Measurements from ENCODE around the gene RAB43. TPM values are rescaled to one million over a fixed set of nuclear protein-coding genes. Genes with fewer than 3 reads are reported as not detected.

The RAB43 gene
- total RNA-seq, 1 experiment from 2014 or later, result 13.5 TPM

DNA sequence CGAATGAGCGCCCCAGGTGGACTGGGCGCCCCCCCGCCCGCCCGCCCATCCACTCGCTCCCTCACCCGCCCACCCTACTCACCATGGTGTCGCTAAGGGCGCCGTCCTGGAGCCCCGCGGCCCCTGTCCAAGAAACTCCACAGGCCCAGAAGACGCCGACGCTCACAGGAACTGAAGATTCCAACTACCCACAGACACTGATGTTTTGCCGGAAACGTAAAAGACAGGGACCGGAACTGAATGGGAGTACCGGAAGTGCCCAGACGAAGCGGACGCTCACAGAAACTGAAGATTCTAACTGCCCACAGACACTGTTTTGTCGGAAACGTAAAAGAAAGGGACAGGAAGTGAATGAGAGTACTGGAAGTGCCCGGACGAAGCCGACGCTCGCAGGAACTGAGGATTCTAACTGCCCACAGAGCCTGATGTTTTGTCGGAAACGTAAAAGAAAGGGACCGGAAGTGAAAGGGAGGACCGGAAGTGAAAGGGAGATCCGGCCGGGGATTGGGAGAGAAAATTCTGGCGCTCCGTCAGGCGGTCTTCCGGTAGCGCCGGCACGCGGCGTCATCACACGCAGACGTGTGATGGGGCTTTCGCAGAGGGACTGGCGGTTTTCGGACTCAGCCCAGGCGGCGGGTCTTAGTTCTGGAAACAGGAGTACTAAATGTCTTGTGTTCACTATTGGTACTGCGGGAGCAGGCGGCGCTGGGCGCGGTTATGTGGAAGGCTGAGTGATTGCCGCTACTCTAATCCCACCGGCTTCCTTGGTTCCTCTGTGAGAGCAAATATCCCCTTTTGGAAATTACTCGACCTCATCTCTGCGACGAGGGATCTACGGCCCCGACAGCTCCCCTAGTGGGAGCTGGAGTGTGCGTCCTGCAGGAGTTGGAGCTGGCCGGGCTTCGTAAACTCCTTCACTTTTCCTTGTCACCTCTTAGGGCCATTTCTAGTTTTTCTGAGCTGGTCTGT, 39.6 kb upstream of the RAB43 start, which contains the start of gene ISY1:
TSS of gene ISY1 (minus strand) at position 173 of the 969 bp plus-strand sequence. CDS start at position 85, 88 bp downstream.
- ChIA-PET RAD21 (ENCODE audit: low non-redundant PET in 1 of 2, low total read pairs in 2 of 2, uncharacterized antibody in 2 of 2, unreplicated experiment in 2 of 2) (interaction anchor here in 1 of 2 experiments (0.7 to 1.4 kb wide), 2 partner anchors 85 to 88 kb away, joined by 3 to 4 read pairs; partner anchors contain the start of gene COPG1), CTCF (interaction anchor here (0.6 to 3.1 kb wide), 10 partner anchors 10 to 191 kb away, joined by 3 to 49 read pairs (median 5); partner anchors contain the start of genes COPG1 and RAB43), POLR2A (interaction anchor here (0.7 to 1.9 kb wide), 5 partner anchors 11 to 86 kb away, joined by 3 to 7 read pairs (median 4); partner anchors contain the start of gene RAB43)
- H3K4me2 ChIP-seq (ENCODE audit: low read length), result peak within 1 kb of the TSS; percentile 89
- peaks cover 24% of the 10 kb centered on the region for H3K79me2 ChIP-seq (ENCODE audit: insufficient read depth, low read length)
- TSS peak; percentile 96 for BruUV-seq (replicated peaks)
- peak; percentile 85 for ATAC-seq
- peak; percentile 97 for DNase-seq (ENCODE audit: low read depth, low spot score)
- H3K36me3 ChIP-seq (ENCODE audit: control insufficient read depth in 1 of 2, insufficient read depth in 2 of 2, low read length in 2 of 2), result peaks cover 9 to 17% of the 10 kb centered on the region in 2 experiments; a peak in 3 of 4 replicates
- H3K4me3 ChIP-seq (replicated peaks in 1 of 2; ENCODE audit: low read depth in 1 of 2, low read length in 2 of 2), result peak within 1 kb of the TSS; percentile 79 to 95
- no peaks in the 10 kb centered on the region for H3K9me2 ChIP-seq (ENCODE audit: insufficient read depth)
- peak within 1 kb of the TSS; percentile 82 for H3K9ac ChIP-seq (ENCODE audit: low read length)
- H3K27me3 ChIP-seq (ENCODE audit: insufficient read depth, low read length), result no peaks in the 10 kb centered on the region
- no peaks in the 10 kb centered on the region for H4K20me1 ChIP-seq (ENCODE audit: insufficient read depth)
- H3K9me3 ChIP-seq (ENCODE audit: control insufficient read depth in 1 of 2, insufficient read depth in 1 of 2, low read depth in 1 of 2, low read length in 2 of 2), result no peaks in the 10 kb centered on the region
- H2AFZ ChIP-seq (ENCODE audit: low read depth, low read length, poor library complexity, severe bottlenecking), result peak within 1 kb of the TSS; percentile 93
- intact Hi-C loops (cut with micrococcal nuclease), result loop anchor here (1.0 kb wide), 1 partner anchor 84 kb away; no protein-coding TSS in a partner anchor
- H3K27ac ChIP-seq (ENCODE audit: low read depth, low read length), result peak within 1 kb of the TSS; percentile 85
- peaks cover 10 to 22% of the 10 kb centered on the region in 2 experiments; a peak in 3 of 4 replicates for H3K4me1 ChIP-seq (ENCODE audit: control insufficient read depth in 1 of 2, insufficient read depth in 2 of 2, low read length in 2 of 2)
- TF ChIP-seq, protein P1, sequence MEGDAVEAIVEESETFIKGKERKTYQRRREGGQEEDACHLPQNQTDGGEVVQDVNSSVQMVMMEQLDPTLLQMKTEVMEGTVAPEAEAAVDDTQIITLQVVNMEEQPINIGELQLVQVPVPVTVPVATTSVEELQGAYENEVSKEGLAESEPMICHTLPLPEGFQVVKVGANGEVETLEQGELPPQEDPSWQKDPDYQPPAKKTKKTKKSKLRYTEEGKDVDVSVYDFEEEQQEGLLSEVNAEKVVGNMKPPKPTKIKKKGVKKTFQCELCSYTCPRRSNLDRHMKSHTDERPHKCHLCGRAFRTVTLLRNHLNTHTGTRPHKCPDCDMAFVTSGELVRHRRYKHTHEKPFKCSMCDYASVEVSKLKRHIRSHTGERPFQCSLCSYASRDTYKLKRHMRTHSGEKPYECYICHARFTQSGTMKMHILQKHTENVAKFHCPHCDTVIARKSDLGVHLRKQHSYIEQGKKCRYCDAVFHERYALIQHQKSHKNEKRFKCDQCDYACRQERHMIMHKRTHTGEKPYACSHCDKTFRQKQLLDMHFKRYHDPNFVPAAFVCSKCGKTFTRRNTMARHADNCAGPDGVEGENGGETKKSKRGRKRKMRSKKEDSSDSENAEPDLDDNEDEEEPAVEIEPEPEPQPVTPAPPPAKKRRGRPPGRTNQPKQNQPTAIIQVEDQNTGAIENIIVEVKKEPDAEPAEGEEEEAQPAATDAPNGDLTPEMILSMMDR (IDR thresholded peaks at IDR 0.05 in 2 of 3, conservative IDR thresholded peaks at IDR 0.05 in 1 of 3; ENCODE audit: borderline replicate concordance in 1 of 3, insufficient read depth in 1 of 3, low read depth in 2 of 3, low read length in 2 of 3), result peak; percentile 83 to 89 (median 86)
- no peak for TF ChIP-seq EZH2 (IDR thresholded peaks at IDR 0.05)
- TF ChIP-seq JUND (IDR thresholded peaks at IDR 0.05), result no peak
- peak; percentile 52 for TF ChIP-seq SIN3A (IDR thresholded peaks at IDR 0.05; ENCODE audit: low read depth)
- TF ChIP-seq CBX3 (IDR thresholded peaks at IDR 0.05; ENCODE audit: low read depth), result peak; percentile 99
- TF ChIP-seq, protein P2, sequence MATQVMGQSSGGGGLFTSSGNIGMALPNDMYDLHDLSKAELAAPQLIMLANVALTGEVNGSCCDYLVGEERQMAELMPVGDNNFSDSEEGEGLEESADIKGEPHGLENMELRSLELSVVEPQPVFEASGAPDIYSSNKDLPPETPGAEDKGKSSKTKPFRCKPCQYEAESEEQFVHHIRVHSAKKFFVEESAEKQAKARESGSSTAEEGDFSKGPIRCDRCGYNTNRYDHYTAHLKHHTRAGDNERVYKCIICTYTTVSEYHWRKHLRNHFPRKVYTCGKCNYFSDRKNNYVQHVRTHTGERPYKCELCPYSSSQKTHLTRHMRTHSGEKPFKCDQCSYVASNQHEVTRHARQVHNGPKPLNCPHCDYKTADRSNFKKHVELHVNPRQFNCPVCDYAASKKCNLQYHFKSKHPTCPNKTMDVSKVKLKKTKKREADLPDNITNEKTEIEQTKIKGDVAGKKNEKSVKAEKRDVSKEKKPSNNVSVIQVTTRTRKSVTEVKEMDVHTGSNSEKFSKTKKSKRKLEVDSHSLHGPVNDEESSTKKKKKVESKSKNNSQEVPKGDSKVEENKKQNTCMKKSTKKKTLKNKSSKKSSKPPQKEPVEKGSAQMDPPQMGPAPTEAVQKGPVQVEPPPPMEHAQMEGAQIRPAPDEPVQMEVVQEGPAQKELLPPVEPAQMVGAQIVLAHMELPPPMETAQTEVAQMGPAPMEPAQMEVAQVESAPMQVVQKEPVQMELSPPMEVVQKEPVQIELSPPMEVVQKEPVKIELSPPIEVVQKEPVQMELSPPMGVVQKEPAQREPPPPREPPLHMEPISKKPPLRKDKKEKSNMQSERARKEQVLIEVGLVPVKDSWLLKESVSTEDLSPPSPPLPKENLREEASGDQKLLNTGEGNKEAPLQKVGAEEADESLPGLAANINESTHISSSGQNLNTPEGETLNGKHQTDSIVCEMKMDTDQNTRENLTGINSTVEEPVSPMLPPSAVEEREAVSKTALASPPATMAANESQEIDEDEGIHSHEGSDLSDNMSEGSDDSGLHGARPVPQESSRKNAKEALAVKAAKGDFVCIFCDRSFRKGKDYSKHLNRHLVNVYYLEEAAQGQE (IDR thresholded peaks at IDR 0.05; ENCODE audit: low read depth), result no peak
- no peak for TF ChIP-seq ZNF274 (IDR thresholded peaks at IDR 0.05; ENCODE audit: low read depth, low read length)
- TF ChIP-seq YY1 (IDR thresholded peaks at IDR 0.05; ENCODE audit: extremely low read depth, insufficient replicate concordance, low read depth, low read length), result peak; percentile 75
- peak; percentile 48; the same call in 1 of the 2 replicates for TF ChIP-seq ZFX (IDR thresholded peaks at IDR 0.05)
- TF ChIP-seq TCF7L2 (IDR thresholded peaks at IDR 0.05; ENCODE audit: borderline replicate concordance, extremely low read depth, insufficient read depth, insufficient read length), result no peak
- peak; percentile 53; the same call in 1 of the 2 replicates for TF ChIP-seq RAD21 (IDR thresholded peaks at IDR 0.05; ENCODE audit: low read depth)
- peak; percentile 93 for TF ChIP-seq ELF1 (IDR thresholded peaks at IDR 0.05; ENCODE audit: borderline replicate concordance, low read depth)
- TF ChIP-seq SRF (IDR thresholded peaks at IDR 0.05; ENCODE audit: low read depth), result peak; percentile 94
- TF ChIP-seq FOSL1 (IDR thresholded peaks at IDR 0.05; ENCODE audit: low read depth), result peak; percentile 29; the same call in 1 of the 2 replicates
- TF ChIP-seq SP1 (IDR thresholded peaks at IDR 0.05; ENCODE audit: low read depth), result peak; percentile 90
- TF ChIP-seq, protein P3, sequence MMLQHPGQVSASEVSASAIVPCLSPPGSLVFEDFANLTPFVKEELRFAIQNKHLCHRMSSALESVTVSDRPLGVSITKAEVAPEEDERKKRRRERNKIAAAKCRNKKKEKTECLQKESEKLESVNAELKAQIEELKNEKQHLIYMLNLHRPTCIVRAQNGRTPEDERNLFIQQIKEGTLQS (IDR thresholded peaks at IDR 0.05), result no peak
- peak; percentile 89 for TF ChIP-seq POLR2AphosphoS5 (IDR thresholded peaks at IDR 0.05; ENCODE audit: low read depth, low read length)
- TF ChIP-seq POLR2A (IDR thresholded peaks at IDR 0.05; ENCODE audit: borderline replicate concordance, extremely low read depth, insufficient read depth, insufficient read length), result peak; percentile 80
- no peak for TF ChIP-seq EZH2phosphoT487 (IDR thresholded peaks at IDR 0.05; ENCODE audit: borderline replicate concordance)
